ENCODE measurements around the gene EML6.

DNA sequence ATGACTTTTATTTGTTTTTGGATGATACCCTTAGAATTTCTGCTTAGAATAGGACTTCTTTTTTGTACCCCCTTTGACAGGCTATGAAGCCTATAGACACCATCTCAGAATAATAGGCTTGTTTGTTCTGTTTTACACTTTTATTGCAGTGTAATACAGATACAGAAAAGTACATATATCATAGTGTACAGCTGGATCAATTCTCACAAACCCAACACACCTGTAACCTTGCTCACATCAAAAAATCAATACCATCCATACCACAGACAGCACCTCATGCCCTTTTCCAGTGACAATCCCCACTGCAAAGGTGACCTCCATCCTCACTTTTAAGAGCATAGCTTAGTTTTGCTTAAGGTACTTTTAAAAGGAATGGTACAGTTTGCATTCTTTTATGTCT lies 14.8 kb downstream of the EML6 start:
- TF ChIP-seq POLR2A (IDR thresholded peaks at IDR 0.05; ENCODE audit: extremely low read depth, insufficient read length) = no peak
- TF ChIP-seq, protein P1, sequence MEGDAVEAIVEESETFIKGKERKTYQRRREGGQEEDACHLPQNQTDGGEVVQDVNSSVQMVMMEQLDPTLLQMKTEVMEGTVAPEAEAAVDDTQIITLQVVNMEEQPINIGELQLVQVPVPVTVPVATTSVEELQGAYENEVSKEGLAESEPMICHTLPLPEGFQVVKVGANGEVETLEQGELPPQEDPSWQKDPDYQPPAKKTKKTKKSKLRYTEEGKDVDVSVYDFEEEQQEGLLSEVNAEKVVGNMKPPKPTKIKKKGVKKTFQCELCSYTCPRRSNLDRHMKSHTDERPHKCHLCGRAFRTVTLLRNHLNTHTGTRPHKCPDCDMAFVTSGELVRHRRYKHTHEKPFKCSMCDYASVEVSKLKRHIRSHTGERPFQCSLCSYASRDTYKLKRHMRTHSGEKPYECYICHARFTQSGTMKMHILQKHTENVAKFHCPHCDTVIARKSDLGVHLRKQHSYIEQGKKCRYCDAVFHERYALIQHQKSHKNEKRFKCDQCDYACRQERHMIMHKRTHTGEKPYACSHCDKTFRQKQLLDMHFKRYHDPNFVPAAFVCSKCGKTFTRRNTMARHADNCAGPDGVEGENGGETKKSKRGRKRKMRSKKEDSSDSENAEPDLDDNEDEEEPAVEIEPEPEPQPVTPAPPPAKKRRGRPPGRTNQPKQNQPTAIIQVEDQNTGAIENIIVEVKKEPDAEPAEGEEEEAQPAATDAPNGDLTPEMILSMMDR (IDR thresholded peaks at IDR 0.05; ENCODE audit: low read depth, low read length) = no peak
